Stimulated activated CD4-positive, alpha-beta T cell treated with anti-CD3 and anti-CD28 coated beads, Interleukin-15, amount 100 ng/mL, for 1 hour (primary cell): ENCODE results near the gene SMAD6.
A peak's percentile ranks its signal among the peaks of the same experiment; 100 is the strongest.

Experiments
- DNase-seq, 2 donors: peaks; one replicate each; pipeline ENCODE4 v3.0.0-alpha.2; 2020; ENCODE audit warnings: low read depth in 1 of 2, low spot score in 1 of 2

Gene SMAD6

GRCh38 chr15:66773129-66773873 lies 71.3 kb downstream of the SMAD6 start:
- no peak for DNase-seq

- peak in 1 of 2 donors; percentile 18 for DNase-seq
Observed at GRCh38 chr15:66774001-66774814, 72.2 kb downstream of the SMAD6 start.

- DNase-seq, result no peak
Observed at GRCh38 chr15:66775127-66776105, 73.4 kb downstream of the SMAD6 start.

GRCh38 chr15:66777054-66777453 lies 75.0 kb downstream of the SMAD6 start:
- no peak for DNase-seq

GRCh38 chr15:66777596-66778313 lies 75.7 kb downstream of the SMAD6 start:
- DNase-seq, result no peak

- no peak for DNase-seq
Observed at GRCh38 chr15:66778314-66778665, 76.3 kb downstream of the SMAD6 start.

GRCh38 chr15:66778716-66779115 lies 76.7 kb downstream of the SMAD6 start:
- DNase-seq, result no peak

- no peak for DNase-seq
Observed at GRCh38 chr15:66779331-66780009, 77.4 kb downstream of the SMAD6 start.

GRCh38 chr15:66780172-66780972 lies 78.3 kb downstream of the SMAD6 start:
- DNase-seq, result no peak

- DNase-seq, result no peak
Observed at GRCh38 chr15:66780973-66781718, 79.1 kb downstream of the SMAD6 start.

- DNase-seq, result no peak
Observed at GRCh38 chr15:66782785-66783184, 80.7 kb downstream of the SMAD6 start.

- DNase-seq, result no peak
Observed at GRCh38 chr15:66783314-66783713, 81.3 kb downstream of the SMAD6 start.

- DNase-seq, result no peak
Observed at GRCh38 chr15:66783725-66784124, 81.7 kb downstream of the SMAD6 start.

- no peak for DNase-seq
Observed at GRCh38 chr15:66784174-66784573, 82.1 kb downstream of the SMAD6 start.

GRCh38 chr15:66785637-66786036 lies 83.6 kb downstream of the SMAD6 start:
- DNase-seq, result no peak

- DNase-seq, result no peak
Observed at GRCh38 chr15:66786222-66786621, 84.2 kb downstream of the SMAD6 start.

- DNase-seq, result no peak
Observed at GRCh38 chr15:66786708-66787488, 84.9 kb downstream of the SMAD6 start.

GRCh38 chr15:66787489-66787871 lies 85.4 kb downstream of the SMAD6 start:
- DNase-seq, result no peak
